Spleen (tissue), 11 donors: ENCODE results near the gene PRKRIP1. TPM values are rescaled to one million over a fixed set of nuclear protein-coding genes. Genes with fewer than 3 reads are reported as not detected.
"Not testable (repeated sequence)": the region's sequence is repeated elsewhere in the genome, so short reads cannot be mapped to it uniquely, and the experiment has no call there.

ENCODE experiments used
- DNase-seq: peaks from one replicate; pipeline ENCODE4 v3.0.0-alpha.2; 2020
- H3K27ac ChIP-seq, 8 donors: fragments of 200-600 bp; sonication (generic) in 7 of 8; 1 replicate in 4 of 8; 2 replicates in 4 of 8; pipeline versions ENCODE4 v1.5.0 to v1.8.0; 2016 to 2021; ENCODE audit warnings: inconsistent platforms in 4 of 8, mild to moderate bottlenecking in 4 of 8, moderate library complexity in 1 of 8
- H3K27me3 ChIP-seq, 7 donors: fragments of 200-600 bp; sonication (generic) in 6 of 7; replicated peaks in 1 of 7; 1 replicate in 4 of 7; 2 replicates in 3 of 7; pipeline versions ENCODE4 v1.5.0 to v1.8.0; 2016 to 2021; ENCODE audit warnings: inconsistent platforms in 3 of 7, mild to moderate bottlenecking in 1 of 7
- H3K36me3 ChIP-seq, 6 donors: fragments of 200-600 bp; sonication (generic) in 5 of 6; 1 replicate in 4 of 6; 2 replicates in 2 of 6; pipeline versions ENCODE4 v1.5.0 to v1.8.0; 2016 to 2021; ENCODE audit warnings: inconsistent platforms in 2 of 6
- H3K4me1 ChIP-seq, 6 donors: fragments of 200-600 bp; sonication (generic) in 5 of 6; 1 replicate in 3 of 6; 2 replicates in 3 of 6; pipeline versions ENCODE4 v1.5.0 to v1.8.0; 2016 to 2021; ENCODE audit warnings: inconsistent platforms in 3 of 6
- H3K4me3 ChIP-seq, 8 donors: fragments of 200-600 bp; sonication (generic) in 7 of 8; 1 replicate in 4 of 8; 2 replicates in 4 of 8; pipeline versions ENCODE4 v1.5.0 to v1.8.0; 2016 to 2021; ENCODE audit warnings: inconsistent platforms in 4 of 8, mild to moderate bottlenecking in 4 of 8, moderate library complexity in 2 of 8
- H3K9me3 ChIP-seq, 8 donors: fragments of 200-600 bp; sonication (generic) in 7 of 8; 1 replicate in 4 of 8; 2 replicates in 4 of 8; pipeline versions ENCODE4 v1.5.0 to v1.8.0; 2016 to 2021; ENCODE audit warnings: inconsistent platforms in 4 of 8
- CTCF ChIP-seq, 11 experiments: fragments of 200-600 bp in 7 of 11; fragments of 450-650 bp in 4 of 11; sonication (generic) in 4 of 11; IDR thresholded peaks in 8 of 11; conservative IDR thresholded peaks in 3 of 11; 1 replicate in 7 of 11; 2 replicates in 4 of 11; pipeline versions ENCODE4 v1.4.0 to v1.8.0; 2016 to 2021; ENCODE audit warnings: antibody characterized with exemption in 11 of 11, inconsistent platforms in 4 of 11, mild to moderate bottlenecking in 1 of 11
- POLR2A ChIP-seq, 3 donors: fragments of 450-650 bp; IDR thresholded peaks; one replicate each; pipeline ENCODE4 v1.5.1; 2017; ENCODE audit warnings: antibody characterized with exemption in 3 of 3, mild to moderate bottlenecking in 1 of 3
- POLR2AphosphoS5 ChIP-seq, 3 donors: sonication (generic); formaldehyde crosslinking; IDR thresholded peaks; one replicate each; pipeline ENCODE4 v1.5.1; 2017; ENCODE audit warnings: antibody characterized with exemption in 3 of 3
- WGBS, 5 donors: extraction: QIAGEN DNeasy Blood & Tissue Kit in 3 of 5; methylation state at CpG; one replicate each; pipeline versions ENCODE4 v1.1.5 to v1.1.7; 2013 to 2018; 5-methylcytosine and 5-hydroxymethylcytosine counted together
- intact Hi-C: fragments of 100-400 bp; cut with DNase I; formaldehyde crosslinking; loops from one replicate; pipeline ENCODE4 v1.15.0; 2023; ENCODE audit warnings: low total_unique reads
- polyA plus RNA-seq, 3 donors: library from polyadenylated mRNA; stranded (reverse); fragments of 200-250 nt; gene quantifications; one replicate each; pipeline ENCODE4 v1.2.1, GENCODE V29; 2013
- total RNA-seq, 7 donors: library from RNA; depleted of rRNA in 3 of 7; stranded (reverse); fragments of >200 nt in 3 of 7; fragmentation: NEBNext Ultra II Directional in 4 of 7; extraction: Animal tissue kit (Norgen Biotek cat#: 25700) in 4 of 7; gene quantifications; one replicate each; pipeline versions ENCODE4 v1.1.0 to v1.2.1, GENCODE V29; 2016 to 2021
- donor health status: healthy with polysubstance abuse.
- donor health status: DM: no; HTN: no; CAD: no; lungs with moderate emphysema.
- donor health status: DM: no; HTN: no; CAD: no.
- donor health status: Bipolar disorder and iron deficiency.
- donor health status: healthy.
- donor health status: DM: no; HTN: no; CAD: no.
- donor health status: DM: yes; HTN: yes; CAD: no.

The PRKRIP1 gene
- total and polyA plus RNA-seq, 10 donors = 25.0 to 45.7 (median 30.4) TPM

- Histone ChIP-seq H3K27ac (no peak overlapping the region), H3K36me3 (peaks cover 2 to 100% (median 92%) of the 10 kb centered on the region in 6 donors), H3K4me1 (peaks cover 0 to 44% (median 15%) of the 10 kb centered on the region in 6 donors), H3K9me3 (no peaks in the 10 kb centered on the region), H3K27me3 (no peaks in the 10 kb centered on the region), H3K4me3 (no peak overlapping the region)
- TF ChIP-seq POLR2AphosphoS5 (IDR thresholded peaks at IDR 0.05) (no peak), CTCF (IDR thresholded peaks at IDR 0.05 in 8 of 11, conservative IDR thresholded peaks at IDR 0.05 in 3 of 11) (no peak), POLR2A (IDR thresholded peaks at IDR 0.05) (no peak)
- 93 to 96% (median 95%) methylated on average over 3 of the region's 3 CpGs for WGBS, 5 donors
- no peak for DNase-seq
- intact Hi-C loops = no loop called here
Measured at GRCh38 chr7:102403563-102403962, 7.4 kb downstream of the PRKRIP1 start.

- 62 to 71% (median 66%) methylated on average over 15 of the region's 15 CpGs for WGBS, 5 donors
- peak; percentile 85 for DNase-seq
- H3K4me3 ChIP-seq = no peak overlapping the region
- TF ChIP-seq POLR2AphosphoS5 (IDR thresholded peaks at IDR 0.05) (peak in 1 of 3 donors; percentile 59), POLR2A (IDR thresholded peaks at IDR 0.05) (no peak), CTCF (IDR thresholded peaks at IDR 0.05 in 8 of 11, conservative IDR thresholded peaks at IDR 0.05 in 3 of 11) (peak; percentile 75 to 91 (median 86))
- intact Hi-C loops = no loop called here
- no peaks in the 10 kb centered on the region for H3K27me3 ChIP-seq
- peak overlapping the region in 4 of 8 donors; percentile 21 to 42 (median 28) for H3K27ac ChIP-seq
- H3K9me3 ChIP-seq = no peaks in the 10 kb centered on the region
- H3K4me1 ChIP-seq = peaks cover 0 to 44% (median 19%) of the 10 kb centered on the region in 6 donors
- peaks cover 2 to 100% (median 94%) of the 10 kb centered on the region in 6 donors for H3K36me3 ChIP-seq
Measured at GRCh38 chr7:102404005-102404861, 8.1 kb downstream of the PRKRIP1 start.

GRCh38 chr7:102404862-102405188 is 8.7 kb downstream of the PRKRIP1 start:
- not testable (repeated sequence) for DNase-seq, H3K9me3 ChIP-seq, H3K4me3 ChIP-seq, H3K27me3 ChIP-seq
- TF ChIP-seq CTCF (IDR thresholded peaks at IDR 0.05 in 8 of 11, conservative IDR thresholded peaks at IDR 0.05 in 3 of 11) = peak in 1 of 11 experiments; percentile 3
- peaks cover 0 to 49% (median 19%) of the 10 kb centered on the region in 6 donors for H3K4me1 ChIP-seq
- peaks cover 0 to 100% (median 93%) of the 10 kb centered on the region in 6 donors for H3K36me3 ChIP-seq
- intact Hi-C loops = loop anchor here (5.0 kb wide), 1 partner anchor 52 kb away; no protein-coding TSS in a partner anchor
- H3K27ac ChIP-seq = peak overlapping the region in 1 of 8 donors; percentile 26
- 89 to 98% (median 96%) methylated on average over 5 of the region's 5 CpGs for WGBS, 5 donors

GRCh38 chr7:102407910-102408309 is 11.7 kb downstream of the PRKRIP1 start:
- TF ChIP-seq CTCF (IDR thresholded peaks at IDR 0.05 in 8 of 11, conservative IDR thresholded peaks at IDR 0.05 in 3 of 11) (no peak), POLR2AphosphoS5 (IDR thresholded peaks at IDR 0.05) (no peak), POLR2A (IDR thresholded peaks at IDR 0.05) (no peak)
- intact Hi-C loops = loop anchor here (5.0 kb wide), 1 partner anchor 49 kb away; no protein-coding TSS in a partner anchor

More at GRCh38 chr7:102407910-102408309, 11.7 kb downstream of the PRKRIP1 start:
- Histone ChIP-seq H3K27me3 (no peaks in the 10 kb centered on the region), H3K9me3 (peaks cover 0 to 7% (median 2%) of the 10 kb centered on the region in 8 donors), H3K36me3 (peaks cover 0 to 100% (median 84%) of the 10 kb centered on the region in 6 donors), H3K4me3 (no peak overlapping the region), H3K4me1 (peaks cover 5 to 62% (median 28%) of the 10 kb centered on the region in 6 donors), H3K27ac (peak overlapping the region in 5 of 8 donors; percentile 14 to 45 (median 37))
- no peak for DNase-seq
- 73 to 94% (median 91%) methylated on average over 6 of the region's 6 CpGs for WGBS, 5 donors
